ACC112 (cell line): Measurements from ENCODE around the gene LARGE1.

Experiments used
- H2AFZ ChIP-seq: fragments of 200-600 bp; sonication (generic); one replicate; pipeline ENCODE4 v1.6.0; 2017; ENCODE audit warnings: antibody characterized with exemption, low read length; ENCODE audit not compliant: unreplicated experiment
- H3K27ac ChIP-seq: fragments of 200-600 bp; sonication (generic); 2 replicates; pipeline ENCODE4 v1.5.1; 2014; ENCODE audit warnings: low read depth, mild to moderate bottlenecking, antibody characterized with exemption, low read length, moderate library complexity
- H3K27me3 ChIP-seq: fragments of 200-600 bp; sonication (generic); 2 replicates; pipeline ENCODE4 v1.6.1; 2014; ENCODE audit warnings: mild to moderate bottlenecking, antibody characterized with exemption, low read length, moderate library complexity, mixed read lengths; ENCODE audit not compliant: insufficient read depth
- H3K36me3 ChIP-seq: fragments of 200-600 bp; sonication (generic); 2 replicates; pipeline ENCODE4 v1.6.1; 2016; ENCODE audit warnings: mild to moderate bottlenecking, antibody characterized with exemption, low read length, moderate library complexity, mixed read lengths; ENCODE audit not compliant: insufficient read depth
- H3K4me1 ChIP-seq: fragments of 200-600 bp; sonication (generic); one replicate; pipeline ENCODE4 v1.6.1; 2016; ENCODE audit warnings: low read length, mixed read lengths; ENCODE audit not compliant: insufficient read depth, unreplicated experiment, control insufficient read depth
- H3K4me3 ChIP-seq: fragments of 200-600 bp; sonication (generic); 2 replicates; pipeline ENCODE4 v1.5.1; 2014; ENCODE audit warnings: mild to moderate bottlenecking, low read depth, low read length
- H3K79me2 ChIP-seq: fragments of 200-600 bp; sonication (generic); one replicate; pipeline ENCODE4 v1.6.0; 2016; ENCODE audit warnings: low read length; ENCODE audit not compliant: control insufficient read depth, unreplicated experiment, insufficient read depth

Gene LARGE1

GRCh38 chr22:33605221-33605620 lies 315.1 kb downstream of the LARGE1 start:
- Histone ChIP-seq H3K4me1 (no peaks in the 10 kb centered on the region), H3K27me3 (no peaks in the 10 kb centered on the region), H2AFZ (no peak overlapping the region), H3K4me3 (no peak overlapping the region), H3K27ac (no peak overlapping the region), H3K79me2 (no peaks in the 10 kb centered on the region), H3K36me3 (no peaks in the 10 kb centered on the region)

DNA sequence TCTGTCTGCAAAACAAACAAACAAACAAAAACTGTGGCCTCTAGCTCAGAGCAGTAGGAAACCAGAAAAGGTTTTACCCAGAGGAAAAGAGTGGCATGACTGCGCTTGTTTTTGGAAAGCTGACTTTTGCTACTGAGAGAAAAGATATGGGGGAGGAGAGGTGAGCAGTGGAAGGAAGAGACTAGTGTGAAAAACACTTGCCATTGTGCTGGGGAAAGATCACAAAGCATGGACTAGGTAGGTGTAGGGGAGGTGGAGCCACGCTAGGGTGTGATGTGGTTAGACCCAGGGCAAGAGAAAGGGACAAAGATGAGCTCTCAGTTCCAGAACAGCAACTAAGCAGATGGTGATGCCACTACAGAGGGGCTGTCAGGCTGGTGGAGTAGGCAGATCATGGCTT lies 319.2 kb downstream of the LARGE1 start:
- H2AFZ ChIP-seq, result no peak overlapping the region
- H3K27me3 ChIP-seq, result no peaks in the 10 kb centered on the region
- H3K27ac ChIP-seq, result no peak overlapping the region
- no peaks in the 10 kb centered on the region for H3K36me3 ChIP-seq
- H3K4me3 ChIP-seq, result no peak overlapping the region
- no peaks in the 10 kb centered on the region for H3K79me2 ChIP-seq
- H3K4me1 ChIP-seq, result no peaks in the 10 kb centered on the region

DNA sequence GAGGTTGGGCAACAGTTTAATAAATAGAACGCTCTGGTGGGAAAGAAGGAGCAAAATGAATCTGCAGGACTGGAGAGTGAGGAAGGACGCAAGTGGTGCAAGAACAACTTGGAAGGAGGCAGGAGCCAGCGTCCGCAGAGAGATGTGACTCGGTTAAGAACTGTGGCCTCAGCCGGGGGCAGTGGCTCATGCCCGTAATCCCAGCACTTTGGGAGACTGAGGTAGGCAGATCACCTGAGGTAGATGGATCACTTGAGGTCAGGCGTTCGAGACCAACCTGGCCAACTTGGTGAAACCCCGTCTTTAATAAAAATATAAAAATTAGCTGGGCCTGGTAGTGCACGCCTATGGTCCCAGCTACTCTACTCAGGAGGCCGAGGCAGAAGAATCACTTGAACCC lies 319.7 kb downstream of the LARGE1 start:
- H3K4me1 ChIP-seq, result no peaks in the 10 kb centered on the region
- no peaks in the 10 kb centered on the region for H3K36me3 ChIP-seq
- no peak overlapping the region for H3K27ac ChIP-seq
- no peak overlapping the region for H2AFZ ChIP-seq
- no peaks in the 10 kb centered on the region for H3K27me3 ChIP-seq
- no peak overlapping the region for H3K4me3 ChIP-seq
- no peaks in the 10 kb centered on the region for H3K79me2 ChIP-seq

GRCh38 chr22:33600113-33600512 lies 320.2 kb downstream of the LARGE1 start:
- H3K27ac ChIP-seq, result no peak overlapping the region
- no peak overlapping the region for H3K4me3 ChIP-seq
- no peaks in the 10 kb centered on the region for H3K79me2 ChIP-seq
- H2AFZ ChIP-seq, result no peak overlapping the region
- no peaks in the 10 kb centered on the region for H3K36me3 ChIP-seq
- no peaks in the 10 kb centered on the region for H3K4me1 ChIP-seq
- no peaks in the 10 kb centered on the region for H3K27me3 ChIP-seq

DNA sequence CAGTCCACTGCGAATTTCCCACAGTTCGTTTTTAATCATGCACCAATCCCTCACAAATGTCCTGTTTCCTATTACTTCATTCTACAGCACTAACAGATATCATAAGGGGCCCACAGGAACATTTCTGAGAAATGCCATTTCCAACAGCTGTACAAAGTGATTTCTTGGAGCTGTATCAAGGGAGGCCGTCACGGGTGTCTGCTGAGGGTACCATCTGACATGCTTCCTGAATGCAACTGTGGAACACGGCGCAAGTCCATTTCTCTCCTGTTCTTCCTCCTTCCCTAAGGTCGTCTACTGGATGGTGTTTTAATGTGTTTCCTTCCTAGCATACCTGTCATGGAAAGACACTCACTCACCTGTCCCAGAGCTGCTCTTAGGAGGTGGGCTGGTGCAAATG lies 320.7 kb downstream of the LARGE1 start:
- no peaks in the 10 kb centered on the region for H3K4me1 ChIP-seq
- no peaks in the 10 kb centered on the region for H3K79me2 ChIP-seq
- H3K27me3 ChIP-seq, result no peaks in the 10 kb centered on the region
- H3K4me3 ChIP-seq, result no peak overlapping the region
- H2AFZ ChIP-seq, result no peak overlapping the region
- H3K27ac ChIP-seq, result no peak overlapping the region
- no peaks in the 10 kb centered on the region for H3K36me3 ChIP-seq

DNA sequence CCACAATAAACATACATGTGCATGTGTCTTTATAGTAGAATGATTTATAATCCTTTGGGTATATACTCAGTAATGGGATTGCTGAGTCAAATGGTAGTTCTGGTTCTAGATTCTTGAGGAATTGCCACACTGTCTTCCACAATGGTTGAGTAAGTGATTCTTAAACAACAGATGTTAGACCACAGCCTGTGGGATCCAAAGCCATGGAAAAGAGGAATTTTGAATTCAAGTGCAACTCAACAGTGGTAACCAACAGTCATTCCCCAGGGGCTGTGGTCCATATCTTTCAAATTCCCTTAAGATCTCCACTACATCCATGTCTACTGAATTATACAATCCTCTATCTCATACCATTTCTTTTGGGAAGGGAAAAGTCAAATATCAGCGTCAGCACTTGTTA lies 321.5 kb downstream of the LARGE1 start:
- Histone ChIP-seq H3K27ac (no peak overlapping the region), H3K79me2 (no peaks in the 10 kb centered on the region), H3K4me1 (no peaks in the 10 kb centered on the region), H2AFZ (no peak overlapping the region), H3K4me3 (no peak overlapping the region), H3K36me3 (no peaks in the 10 kb centered on the region), H3K27me3 (no peaks in the 10 kb centered on the region)

DNA sequence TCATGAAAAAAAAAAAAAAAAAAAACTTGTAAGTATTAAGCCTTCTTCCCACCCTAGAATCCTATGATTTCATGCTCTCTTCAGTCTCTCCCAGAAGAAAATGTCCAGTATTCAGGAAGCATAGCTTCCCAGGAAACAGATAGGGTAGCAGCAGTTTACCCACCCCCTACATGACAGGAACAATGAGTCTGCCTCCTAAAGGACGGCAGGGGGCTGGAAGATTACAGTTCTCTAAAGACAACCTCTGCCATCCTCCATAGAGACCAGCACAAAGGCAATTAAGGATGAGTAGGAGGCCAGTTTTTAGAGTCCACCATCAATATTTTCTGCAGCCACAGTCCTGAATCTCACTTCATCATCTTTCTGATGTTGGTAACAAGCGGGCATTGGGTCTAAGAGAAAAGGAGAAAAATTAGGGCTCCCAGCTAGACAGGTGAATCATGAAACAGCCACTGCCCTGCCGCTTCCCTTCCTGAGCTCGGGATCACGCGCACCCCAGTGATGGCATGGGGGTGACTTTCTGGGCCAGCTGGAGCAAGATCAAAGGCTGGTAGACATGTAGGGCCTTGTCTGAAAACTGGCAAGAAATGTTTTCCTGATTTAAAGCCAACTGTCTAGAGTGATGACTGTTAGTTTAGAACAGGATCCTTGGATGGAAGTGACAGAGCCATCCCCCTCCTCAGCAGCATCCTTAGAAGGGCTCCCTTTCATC lies 322.8 kb downstream of the LARGE1 start:
- no peak overlapping the region for H3K27ac ChIP-seq
- no peak overlapping the region for H3K4me3 ChIP-seq
- no peaks in the 10 kb centered on the region for H3K27me3 ChIP-seq
- H2AFZ ChIP-seq, result no peak overlapping the region
- H3K4me1 ChIP-seq, result no peaks in the 10 kb centered on the region
- H3K79me2 ChIP-seq, result no peaks in the 10 kb centered on the region
- H3K36me3 ChIP-seq, result no peaks in the 10 kb centered on the region

DNA sequence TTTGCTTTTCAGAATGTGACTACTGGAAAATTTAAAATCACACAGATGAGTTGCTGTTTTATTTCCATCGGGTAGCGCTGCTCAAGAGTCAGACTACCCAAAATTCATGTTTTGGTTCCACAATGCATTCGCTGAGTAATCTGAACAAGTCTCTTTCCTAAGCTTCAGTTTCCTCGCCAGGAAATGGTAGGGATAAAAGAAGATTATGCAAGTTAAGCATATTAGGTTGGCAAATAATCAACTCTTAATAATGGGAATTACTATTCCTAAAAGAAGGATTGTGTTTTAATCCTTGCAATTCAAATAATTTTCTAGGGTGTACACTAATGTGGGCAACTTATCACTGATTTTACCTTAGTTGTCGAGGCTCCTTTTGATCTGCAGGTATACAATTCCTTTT lies 326.5 kb downstream of the LARGE1 start:
- Histone ChIP-seq H3K79me2 (no peaks in the 10 kb centered on the region), H2AFZ (no peak overlapping the region), H3K27me3 (no peaks in the 10 kb centered on the region), H3K27ac (no peak overlapping the region), H3K4me1 (no peaks in the 10 kb centered on the region), H3K4me3 (no peak overlapping the region), H3K36me3 (no peaks in the 10 kb centered on the region)

- Histone ChIP-seq H2AFZ (no peak overlapping the region), H3K4me3 (no peak overlapping the region), H3K27ac (no peak overlapping the region), H3K36me3 (no peaks in the 10 kb centered on the region), H3K79me2 (no peaks in the 10 kb centered on the region), H3K4me1 (no peaks in the 10 kb centered on the region), H3K27me3 (no peaks in the 10 kb centered on the region)
These were observed 328.3 kb downstream of the LARGE1 start for GRCh38 chr22:33591946-33592345.

GRCh38 chr22:33589297-33589696 lies 331.0 kb downstream of the LARGE1 start:
- H3K4me1 ChIP-seq, result no peaks in the 10 kb centered on the region
- H2AFZ ChIP-seq, result no peak overlapping the region
- H3K27ac ChIP-seq, result no peak overlapping the region
- H3K79me2 ChIP-seq, result no peaks in the 10 kb centered on the region
- no peaks in the 10 kb centered on the region for H3K36me3 ChIP-seq
- H3K27me3 ChIP-seq, result no peaks in the 10 kb centered on the region
- no peak overlapping the region for H3K4me3 ChIP-seq

- H2AFZ ChIP-seq, result no peak overlapping the region
- no peak overlapping the region for H3K4me3 ChIP-seq
- H3K27ac ChIP-seq, result no peak overlapping the region
- no peaks in the 10 kb centered on the region for H3K4me1 ChIP-seq
- no peaks in the 10 kb centered on the region for H3K36me3 ChIP-seq
- H3K27me3 ChIP-seq, result no peaks in the 10 kb centered on the region
- H3K79me2 ChIP-seq, result no peaks in the 10 kb centered on the region
These were observed 331.4 kb downstream of the LARGE1 start for GRCh38 chr22:33588860-33589259.
